HG03354 (cell line): Measurements from ENCODE around the gene B3GALNT2.
A peak's percentile ranks its signal among the peaks of the same experiment; 100 is the strongest.
"Not testable (repeated sequence)": the region's sequence is repeated elsewhere in the genome, so short reads cannot be mapped to it uniquely, and the experiment has no call there.

ENCODE experiments used
- ATAC-seq: cut with Tn5 transposase; IDR thresholded peaks from one replicate; pipeline ENCODE4 v1.9.1; 2021; ENCODE audit warnings: mild to moderate bottlenecking; ENCODE audit not compliant: unreplicated experiment, poor library complexity, severe bottlenecking

B3GALNT2 gene

GRCh38 chr1:235457856-235458255, 46.4 kb downstream of the B3GALNT2 start:
- not testable (repeated sequence) for ATAC-seq

- ATAC-seq = no peak
Measured at GRCh38 chr1:235455823-235456222, 48.4 kb downstream of the B3GALNT2 start.

GRCh38 chr1:235455097-235455496, 49.2 kb downstream of the B3GALNT2 start:
- ATAC-seq = no peak

DNA sequence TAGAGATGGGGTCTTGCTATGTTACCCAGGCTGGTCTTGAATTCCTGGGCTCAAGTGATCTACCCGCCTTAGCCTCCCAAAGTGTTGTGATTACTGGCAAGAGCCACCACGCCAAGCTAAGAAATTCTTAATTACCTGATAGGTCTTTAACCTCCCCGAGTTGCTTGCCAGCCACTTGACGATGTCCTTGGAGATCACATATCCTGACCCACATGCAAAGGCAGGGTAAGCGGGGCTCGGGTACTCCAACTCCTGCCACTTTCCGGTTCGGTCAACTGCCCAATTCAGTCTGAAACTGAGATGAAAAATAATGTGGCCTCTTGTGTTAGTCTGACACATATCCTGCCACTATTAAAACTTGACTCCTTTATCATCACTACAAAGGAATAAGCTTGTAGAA, 50.2 kb downstream of the B3GALNT2 start:
- no peak for ATAC-seq

DNA sequence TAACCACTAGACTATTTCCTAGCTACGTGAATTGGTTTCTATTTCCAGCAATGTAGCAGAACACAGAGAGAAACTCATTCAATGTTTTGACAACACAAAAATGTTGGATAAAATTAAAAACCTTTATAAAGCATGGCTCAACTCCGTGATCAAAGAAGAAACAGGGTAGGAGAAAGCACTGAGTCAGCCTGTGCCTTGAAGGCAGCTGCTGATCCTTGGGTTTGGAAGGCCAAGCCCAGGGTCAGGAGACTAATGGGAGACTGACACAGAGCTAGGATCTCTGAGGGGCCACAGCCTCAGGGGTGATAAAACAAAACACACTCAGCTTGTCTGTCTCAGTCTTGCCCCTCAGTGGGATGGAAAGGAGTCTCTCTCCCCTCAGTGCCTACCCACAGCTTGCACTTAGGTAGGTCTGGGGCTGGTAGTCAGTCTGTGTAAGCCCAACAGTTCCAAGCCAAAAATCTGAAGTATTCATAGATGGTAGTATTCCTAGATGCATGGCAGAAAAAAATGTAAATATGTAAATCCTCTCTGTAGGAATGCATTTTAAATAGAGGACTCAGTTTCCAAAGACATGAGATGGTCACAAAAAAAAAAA, 53.3 kb downstream of the B3GALNT2 start:
- no peak for ATAC-seq

DNA sequence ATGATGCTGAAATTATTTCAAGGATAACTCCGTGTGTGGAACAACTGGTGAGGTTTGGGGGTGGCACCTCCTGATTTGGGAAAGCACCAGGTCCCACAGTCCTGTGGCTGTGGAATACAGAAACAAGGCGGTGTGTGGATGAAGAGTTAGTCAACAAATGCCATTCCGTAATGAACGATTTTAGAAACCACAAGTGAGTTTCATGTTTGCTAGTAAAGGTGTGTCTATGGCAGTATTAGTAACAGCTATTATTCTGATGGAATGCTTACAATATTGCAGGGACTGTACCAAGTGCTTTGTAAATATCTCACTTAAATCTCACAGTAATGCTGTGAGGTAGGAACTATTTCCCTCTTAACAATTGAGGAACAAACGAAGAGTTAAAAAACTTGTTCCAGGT, 53.8 kb downstream of the B3GALNT2 start:
- no peak for ATAC-seq

GRCh38 chr1:235448616-235449015, 55.6 kb downstream of the B3GALNT2 start:
- ATAC-seq = no peak

DNA sequence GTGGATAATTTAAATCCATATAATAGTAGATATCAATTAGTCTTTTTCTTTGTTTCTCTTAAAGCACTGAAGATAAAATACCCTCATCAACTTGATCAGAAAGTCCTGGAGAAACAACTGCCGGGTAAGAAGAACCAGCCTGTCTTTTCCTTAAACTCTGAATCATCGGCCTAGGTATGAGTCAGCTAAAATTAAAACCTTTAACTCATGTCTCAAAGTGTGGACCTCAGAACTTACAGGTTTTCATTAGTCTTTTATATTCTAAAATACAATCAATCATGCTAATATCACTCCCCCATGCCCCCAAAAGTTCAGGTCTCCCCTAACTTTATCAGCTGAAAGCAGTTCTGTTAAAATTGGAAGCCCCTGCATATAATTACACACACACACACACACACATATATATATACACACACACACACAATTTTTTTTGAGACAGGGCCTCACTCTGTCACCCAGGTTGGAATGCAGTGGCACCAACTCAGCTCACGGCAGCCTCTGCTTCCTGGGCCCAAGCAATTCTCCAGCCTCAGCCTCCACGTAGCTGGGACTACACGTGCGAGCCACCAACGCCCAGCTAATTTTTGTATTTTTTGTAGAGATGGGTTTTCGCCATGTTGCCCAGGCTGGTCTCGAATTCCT, 61.3 kb downstream of the B3GALNT2 start:
- ATAC-seq = no peak

GRCh38 chr1:235441159-235441685, 63.0 kb downstream of the B3GALNT2 start:
- no peak for ATAC-seq

DNA sequence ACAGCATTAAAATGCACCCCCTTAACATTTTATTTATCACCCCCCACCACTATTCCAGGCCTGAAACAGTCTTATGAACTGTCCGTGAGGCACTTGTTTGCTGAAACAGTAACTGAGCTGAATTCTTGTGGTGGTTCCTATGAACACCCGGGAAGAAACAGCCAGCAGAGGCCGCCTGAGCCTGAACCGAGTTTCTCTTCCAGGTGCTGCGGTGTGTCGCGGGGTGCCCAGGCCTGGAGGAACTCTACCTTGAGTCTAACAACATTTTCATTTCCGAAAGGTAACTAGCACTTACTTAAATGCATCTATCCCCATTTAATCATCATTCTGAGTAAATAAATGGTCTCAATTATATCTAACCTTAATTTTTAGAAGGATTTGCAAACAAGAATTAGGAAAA, 70.3 kb downstream of the B3GALNT2 start:
- no peak for ATAC-seq

GRCh38 chr1:235430991-235431390, 73.3 kb downstream of the B3GALNT2 start:
- no peak for ATAC-seq

DNA sequence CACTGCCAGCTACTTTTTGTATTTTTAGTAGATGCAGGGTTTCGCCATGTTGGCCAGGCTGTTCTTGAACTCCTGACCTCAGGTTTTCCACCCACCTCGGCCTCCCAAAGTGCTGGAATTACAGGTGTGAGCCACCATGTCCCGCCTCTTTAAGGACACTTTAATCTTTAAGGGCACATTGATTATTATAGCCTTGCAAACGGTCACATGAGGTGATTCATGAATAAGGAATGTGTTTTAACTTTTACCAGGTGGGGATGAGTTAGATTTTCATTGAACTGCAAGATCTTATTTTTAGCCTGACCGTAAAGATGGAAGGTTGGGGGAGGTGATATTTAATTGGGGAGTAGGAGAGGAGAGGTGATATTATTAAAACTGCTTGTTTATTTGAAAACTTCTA, 75.1 kb downstream of the B3GALNT2 start:
- ATAC-seq = no peak

- ATAC-seq = no peak
Measured at GRCh38 chr1:235427447-235427846, 76.8 kb downstream of the B3GALNT2 start.

GRCh38 chr1:235426680-235427079, 77.6 kb downstream of the B3GALNT2 start:
- ATAC-seq = no peak

DNA sequence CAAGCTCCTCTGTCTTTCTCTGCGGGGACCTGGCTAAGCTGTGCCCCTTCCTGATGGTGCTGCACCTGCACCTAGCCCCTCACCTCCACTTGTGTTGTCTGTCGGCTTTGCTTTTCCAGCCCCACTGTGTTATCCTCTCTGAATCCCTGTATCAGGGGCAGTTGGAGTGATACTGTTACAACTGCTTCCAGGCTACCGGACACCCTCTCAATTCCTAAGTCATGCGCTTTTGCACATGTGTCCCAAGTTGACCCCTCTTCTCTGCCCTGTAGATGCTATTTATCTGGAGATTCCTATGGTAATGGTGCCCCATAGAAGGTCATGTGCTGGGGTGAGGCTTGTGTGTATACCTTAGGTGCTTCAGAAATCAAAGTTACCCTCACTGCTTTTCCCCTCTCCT, 78.1 kb downstream of the B3GALNT2 start:
- no peak for ATAC-seq

GRCh38 chr1:235425357-235425756, 78.9 kb downstream of the B3GALNT2 start:
- ATAC-seq = no peak

DNA sequence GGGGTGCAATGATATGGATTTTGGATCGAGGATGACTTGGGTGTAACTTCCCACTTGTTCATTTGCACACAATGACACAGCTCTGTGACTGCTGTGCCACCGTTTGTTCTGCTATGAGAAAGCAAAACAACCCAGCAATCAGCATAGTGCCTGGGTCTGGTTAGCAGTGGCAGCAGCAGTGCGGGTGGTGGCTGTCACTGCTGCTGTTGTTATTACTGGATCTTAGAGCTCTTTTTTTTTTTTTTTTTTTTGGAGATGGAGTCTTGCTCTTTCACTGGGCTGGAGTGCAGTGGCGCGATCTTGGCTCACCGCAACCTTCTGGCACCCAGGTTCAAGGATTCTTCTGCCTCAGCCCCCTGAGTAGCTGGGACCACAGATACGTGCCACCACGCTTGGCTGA, 80.2 kb downstream of the B3GALNT2 start:
- ATAC-seq = no peak

GRCh38 chr1:235423214-235423652, 81.0 kb downstream of the B3GALNT2 start:
- ATAC-seq = peak; percentile 70

- ATAC-seq = no peak
Measured at GRCh38 chr1:235421751-235422150, 82.5 kb downstream of the B3GALNT2 start.

DNA sequence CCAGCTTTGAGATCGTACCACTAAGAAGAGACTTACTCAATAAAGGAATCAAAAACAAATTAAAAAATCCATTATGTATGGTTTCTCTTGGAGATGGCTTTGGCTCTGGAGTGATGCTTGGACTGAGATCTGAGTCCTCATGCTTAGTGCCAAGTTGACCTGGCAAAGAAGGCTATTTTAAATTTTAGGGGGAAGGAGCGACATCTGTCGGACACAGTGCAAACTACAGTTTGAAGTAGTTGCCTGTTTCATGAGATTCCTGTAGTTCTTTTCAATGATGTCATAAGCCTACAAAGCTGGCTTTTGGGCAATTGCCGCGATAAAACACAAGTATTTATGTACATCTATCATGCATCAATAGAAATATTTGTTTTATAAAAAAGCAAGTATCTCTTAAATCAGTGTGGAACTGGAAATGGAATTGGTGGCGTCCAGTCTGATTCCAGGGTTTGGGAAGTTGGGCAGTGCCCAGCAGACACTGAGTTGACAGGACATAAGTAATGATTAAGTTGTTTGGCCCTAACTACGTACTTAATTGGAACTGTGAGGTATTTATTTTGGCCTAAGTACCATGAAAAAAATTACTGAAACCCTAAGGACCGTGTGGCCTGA, 87.1 kb downstream of the B3GALNT2 start:
- ATAC-seq = no peak

GRCh38 chr1:235416662-235417049, 87.6 kb downstream of the B3GALNT2 start:
- ATAC-seq = no peak
